GM21717 (cell line): ENCODE results near the gene PTPRM.
"Not testable (repeated sequence)": the region's sequence is repeated elsewhere in the genome, so short reads cannot be mapped to it uniquely, and the experiment has no call there.

Experiments used
- ATAC-seq: cut with Tn5 transposase; IDR thresholded peaks from one replicate; pipeline ENCODE4 v1.9.1; 2021; ENCODE audit warnings: mild to moderate bottlenecking, moderate library complexity; ENCODE audit not compliant: unreplicated experiment

The PTPRM gene

DNA sequence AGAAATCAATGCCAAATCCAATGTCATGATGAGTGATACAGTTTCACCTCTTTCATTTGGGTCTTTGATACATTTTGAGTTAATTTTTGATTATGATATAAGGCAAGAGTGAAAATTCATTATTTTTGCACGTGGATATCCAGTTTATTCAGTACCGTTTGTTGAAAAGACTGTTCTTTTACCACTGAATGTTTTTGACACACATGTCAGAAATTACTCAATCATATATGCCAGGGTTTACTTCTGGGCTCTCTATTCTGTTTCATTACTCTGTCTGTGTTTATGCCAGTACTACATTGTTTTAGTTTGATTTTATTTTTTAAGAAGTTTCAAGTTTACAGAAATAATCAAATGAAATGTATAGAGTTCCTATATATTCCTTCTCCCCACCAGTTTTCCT lies 154.4 kb downstream of the PTPRM start:
- ATAC-seq = no peak

DNA sequence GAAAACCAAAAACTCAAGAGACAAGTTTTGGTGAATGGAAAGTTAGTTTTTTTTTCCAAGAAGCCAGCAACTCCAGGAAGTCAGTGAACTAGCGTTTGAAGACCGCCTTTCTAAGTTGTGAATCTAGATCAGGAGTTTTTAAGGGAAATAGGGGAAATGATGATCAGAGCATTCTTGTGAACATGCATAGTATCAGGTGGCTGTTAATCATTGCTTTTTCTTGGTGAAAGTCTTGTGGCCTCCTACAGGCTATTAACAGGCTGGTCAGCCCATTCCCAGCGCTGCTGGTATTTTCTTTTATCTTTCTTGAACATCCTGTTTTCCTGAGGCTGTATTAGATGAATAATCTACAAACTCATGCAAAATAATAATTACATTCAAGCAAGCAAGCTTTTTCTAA lies 155.8 kb downstream of the PTPRM start:
- no peak for ATAC-seq

DNA sequence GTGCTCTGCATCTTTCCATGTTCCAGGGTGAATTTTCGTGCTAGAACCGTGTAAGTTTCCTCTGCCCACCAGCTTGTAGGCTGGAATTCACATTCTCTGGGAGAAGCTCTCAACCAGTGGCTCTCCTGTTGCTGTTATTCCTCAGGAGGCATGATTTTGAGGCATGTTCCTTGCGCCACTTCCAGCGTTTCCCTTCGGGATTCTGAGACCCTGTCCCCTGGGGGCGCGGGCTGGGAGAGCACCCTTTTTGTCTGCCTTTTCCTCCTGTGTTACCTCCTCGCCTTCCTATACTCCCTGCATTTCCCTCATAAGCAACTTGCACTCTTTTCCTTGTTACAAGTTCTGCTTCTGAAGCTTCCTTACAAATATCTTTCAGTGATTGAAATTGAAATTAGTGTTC lies 156.4 kb downstream of the PTPRM start:
- no peak for ATAC-seq

DNA sequence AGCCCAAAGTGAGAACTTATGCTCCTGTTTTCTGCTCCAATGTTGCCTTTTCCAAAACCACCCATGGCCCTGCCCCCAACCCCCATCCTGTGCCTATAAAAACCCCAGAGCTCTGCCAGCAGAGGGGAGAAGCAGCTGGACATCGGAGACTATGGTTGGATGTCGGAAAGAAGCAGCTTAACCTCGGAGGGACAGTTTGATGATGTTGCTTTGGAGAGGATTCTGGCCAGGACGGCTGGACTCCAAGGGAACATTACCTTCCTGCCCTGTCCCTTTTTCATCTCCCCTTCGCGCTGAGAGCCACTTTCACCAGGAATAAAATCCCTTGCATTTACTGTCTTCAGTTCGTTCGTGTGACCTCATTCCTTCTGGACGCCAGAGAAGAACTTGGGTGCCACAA lies 158.4 kb downstream of the PTPRM start:
- ATAC-seq = no peak

DNA sequence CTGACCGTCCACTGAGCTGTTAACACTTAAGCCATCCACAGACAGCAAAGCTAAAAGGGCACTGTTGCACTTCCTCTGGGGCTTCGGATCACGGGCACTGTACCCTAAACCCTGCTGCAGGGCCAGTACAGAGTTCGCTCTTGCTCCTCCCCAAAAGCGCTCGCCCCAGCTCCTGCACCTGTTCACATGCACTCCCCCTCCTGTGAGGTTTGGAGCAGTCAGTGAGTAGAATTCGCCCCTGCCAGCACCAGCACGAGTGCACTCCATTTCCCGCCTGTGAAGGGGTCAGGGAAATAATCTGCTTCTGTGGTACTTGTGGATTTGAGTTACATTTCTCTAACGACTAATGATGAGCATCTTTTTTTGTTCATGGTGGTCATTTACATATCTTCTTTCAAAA lies 158.8 kb downstream of the PTPRM start:
- ATAC-seq = no peak

DNA sequence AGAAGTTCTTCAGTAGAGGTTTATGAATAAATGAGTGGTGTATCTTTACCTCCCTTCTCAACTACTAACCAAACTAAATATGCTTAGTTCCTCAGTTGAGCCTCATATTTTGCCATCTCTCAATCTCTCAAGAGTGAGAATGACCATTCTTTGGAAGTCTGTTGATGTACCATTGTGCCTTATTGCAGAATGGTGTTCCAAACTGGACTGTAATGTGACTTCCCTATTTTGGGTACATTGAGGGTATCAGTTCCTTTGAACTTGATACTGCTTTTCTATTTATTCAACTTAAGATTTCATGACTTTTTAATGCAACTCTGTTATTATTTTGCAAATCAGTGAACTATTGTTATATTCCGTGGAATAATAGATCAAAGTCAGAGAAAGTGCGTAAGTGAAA lies 159.4 kb downstream of the PTPRM start:
- ATAC-seq = no peak

DNA sequence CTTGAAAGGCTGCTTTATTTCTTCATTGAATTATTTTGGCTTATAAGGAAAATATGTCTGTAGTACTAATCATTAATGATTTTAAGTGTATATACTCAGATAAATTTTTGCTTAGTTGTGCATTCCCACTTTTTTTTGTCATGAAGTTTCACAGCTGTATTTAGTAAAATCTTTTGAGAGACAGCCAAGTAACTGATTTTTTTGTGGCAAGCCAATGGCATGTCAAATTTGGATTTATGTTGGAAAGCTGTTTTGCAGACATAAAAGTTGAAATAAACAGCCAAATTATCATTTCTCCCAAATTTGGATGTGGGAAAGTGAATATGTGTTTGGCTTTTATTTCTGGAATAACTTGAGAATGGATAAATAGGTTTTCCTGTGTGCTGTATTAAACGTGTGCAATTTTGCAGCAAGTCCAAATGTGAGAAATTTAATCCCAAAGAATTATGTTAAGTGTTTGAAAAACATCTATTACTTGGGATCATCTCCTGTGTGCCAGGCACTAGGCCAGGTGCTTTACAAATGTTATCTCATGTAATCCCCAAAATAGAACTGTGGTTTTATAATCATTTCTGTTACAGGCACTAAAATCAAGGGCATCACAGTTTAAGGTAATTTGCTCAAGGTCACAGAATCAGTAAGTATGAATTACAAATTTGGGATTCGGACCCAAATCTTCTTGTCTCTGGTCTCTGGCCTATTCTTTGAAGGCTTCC lies 160.4 kb downstream of the PTPRM start:
- no peak for ATAC-seq

DNA sequence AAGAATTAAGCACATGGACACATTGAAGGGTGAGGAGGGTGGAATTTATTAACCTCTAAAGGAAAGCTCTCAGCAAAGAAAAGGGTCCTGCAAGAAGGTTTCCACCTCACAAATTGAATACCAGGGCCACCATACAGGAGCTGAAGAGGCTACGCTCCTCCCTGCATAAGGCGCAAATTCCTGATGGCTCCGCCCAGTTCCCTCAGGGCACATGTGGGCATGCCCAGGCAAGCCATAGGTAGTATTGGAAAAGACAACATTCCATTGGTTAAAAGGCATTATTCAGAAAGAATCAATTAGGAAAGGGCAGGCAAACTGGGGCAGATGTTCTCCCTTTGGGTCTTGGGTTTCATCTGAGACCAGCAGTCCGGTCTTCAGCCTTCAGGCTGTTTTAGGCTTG lies 161.2 kb downstream of the PTPRM start:
- no peak for ATAC-seq

DNA sequence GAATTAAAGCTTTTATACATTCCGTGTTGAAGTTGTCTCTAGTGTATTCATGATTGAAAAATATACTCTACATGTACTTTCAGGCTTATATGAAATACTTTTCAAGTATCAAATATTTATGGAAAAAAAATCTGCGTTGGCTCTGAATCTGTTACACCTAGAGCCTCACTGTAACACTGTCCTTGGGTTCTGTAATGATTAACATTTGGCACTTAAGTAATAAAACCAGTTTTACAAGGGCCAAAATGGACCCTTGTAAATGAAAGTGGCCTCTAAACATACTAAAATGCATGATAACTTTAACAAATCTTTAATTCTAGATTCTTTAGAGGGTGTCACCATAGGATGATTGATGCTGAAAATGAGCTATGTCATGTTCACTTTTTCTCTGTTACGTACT lies 162.8 kb downstream of the PTPRM start:
- ATAC-seq = no peak

DNA sequence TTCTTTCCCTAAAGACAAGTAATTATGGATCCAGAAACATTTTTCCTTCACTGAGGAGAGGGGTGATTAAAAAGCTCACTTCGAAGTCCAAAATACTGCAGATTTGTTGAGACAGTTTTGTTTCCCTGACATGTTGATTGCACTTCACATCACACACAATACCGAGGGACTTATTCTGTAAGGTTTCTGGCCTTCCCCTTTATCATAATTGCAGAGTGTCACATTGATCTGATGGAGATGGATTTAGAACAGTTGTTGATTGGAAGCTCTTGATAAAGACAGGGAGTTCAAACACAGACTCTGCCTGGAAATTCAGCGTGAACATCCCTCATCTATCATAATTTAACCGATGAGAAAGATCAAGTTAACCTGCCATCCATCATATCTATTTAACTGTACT lies 163.6 kb downstream of the PTPRM start:
- no peak for ATAC-seq

DNA sequence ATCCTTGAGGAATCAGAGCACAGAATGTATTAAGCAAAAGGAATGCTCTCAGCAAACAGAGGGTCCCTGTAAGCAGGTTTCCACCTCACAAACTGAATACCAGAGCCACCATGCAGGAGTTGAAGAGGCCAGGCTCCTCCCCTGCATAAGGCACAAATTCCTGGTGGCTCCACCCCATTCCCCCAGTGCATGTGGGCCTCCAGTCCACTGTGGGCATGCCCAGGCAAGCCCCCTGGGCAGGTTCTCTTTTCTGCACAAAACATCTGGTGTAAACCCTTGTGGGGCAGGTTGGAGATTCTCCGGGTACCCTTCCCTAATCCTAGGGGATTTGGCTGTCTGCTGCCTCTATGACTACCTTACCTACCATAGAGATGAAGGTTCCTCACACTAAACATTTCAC lies 166.5 kb downstream of the PTPRM start:
- no peak for ATAC-seq

DNA sequence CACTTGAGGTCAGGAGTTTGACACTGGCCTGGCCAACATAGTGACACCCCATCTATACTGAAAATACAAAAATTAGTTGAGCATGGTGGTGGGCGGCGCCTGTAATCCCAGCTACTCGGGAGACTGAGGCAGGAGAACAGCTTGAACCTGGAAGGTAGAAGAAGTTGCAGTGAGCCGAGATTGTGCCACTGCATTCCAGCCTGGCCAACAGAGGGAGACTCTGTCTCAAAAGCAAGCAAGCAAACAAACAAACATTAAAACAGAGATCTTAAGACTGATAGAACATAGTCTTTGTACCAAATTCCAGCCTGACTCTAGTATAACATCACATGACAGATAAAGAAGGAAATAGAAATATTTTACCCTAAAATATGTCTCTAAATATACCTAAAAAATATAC lies 168.1 kb downstream of the PTPRM start:
- no peak for ATAC-seq

DNA sequence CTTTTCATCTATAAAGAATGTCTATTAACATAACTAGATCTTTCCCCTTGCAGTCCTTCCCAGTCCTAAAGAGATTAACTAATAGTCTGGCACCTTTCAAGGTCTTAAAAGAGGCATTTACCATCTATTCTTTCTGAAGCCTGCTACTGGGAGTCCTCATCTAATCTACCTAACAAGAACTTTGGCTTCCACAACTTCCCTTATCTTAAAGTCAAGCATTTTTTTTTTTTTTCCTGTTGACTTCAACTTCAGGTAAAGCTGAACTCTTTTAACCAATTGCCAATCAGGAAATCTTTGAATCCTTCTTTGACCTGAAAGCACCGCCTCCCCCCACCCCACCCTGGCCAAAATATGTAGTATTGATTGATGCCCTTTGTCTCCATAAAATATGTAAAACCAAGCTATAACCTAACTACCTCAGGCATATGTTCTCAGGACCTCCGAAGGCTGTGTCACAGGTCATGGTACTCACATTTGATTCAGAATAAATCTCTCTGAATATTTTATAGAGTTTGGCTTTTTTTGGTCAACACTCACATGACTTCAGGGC lies 168.6 kb downstream of the PTPRM start:
- no peak for ATAC-seq

DNA sequence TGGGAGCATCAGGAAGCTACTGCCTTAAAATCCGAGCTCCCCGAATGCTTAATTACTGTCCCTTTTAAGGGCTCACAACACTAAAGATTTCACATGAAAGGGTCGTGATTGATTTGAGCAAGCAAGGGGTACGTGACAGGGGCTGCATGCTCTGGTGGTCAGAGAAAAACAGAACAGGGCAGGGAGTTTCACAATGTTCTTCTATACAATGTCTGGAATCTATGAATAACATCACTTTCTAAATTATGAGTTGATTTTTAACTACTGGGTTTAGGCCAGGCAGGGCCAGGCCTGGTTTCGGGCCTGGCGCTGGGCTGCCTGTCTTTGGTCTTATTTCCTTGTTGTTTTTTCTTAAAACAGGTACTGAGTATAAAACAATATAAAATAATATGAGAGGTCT lies 169.4 kb downstream of the PTPRM start:
- ATAC-seq = not testable (repeated sequence)

DNA sequence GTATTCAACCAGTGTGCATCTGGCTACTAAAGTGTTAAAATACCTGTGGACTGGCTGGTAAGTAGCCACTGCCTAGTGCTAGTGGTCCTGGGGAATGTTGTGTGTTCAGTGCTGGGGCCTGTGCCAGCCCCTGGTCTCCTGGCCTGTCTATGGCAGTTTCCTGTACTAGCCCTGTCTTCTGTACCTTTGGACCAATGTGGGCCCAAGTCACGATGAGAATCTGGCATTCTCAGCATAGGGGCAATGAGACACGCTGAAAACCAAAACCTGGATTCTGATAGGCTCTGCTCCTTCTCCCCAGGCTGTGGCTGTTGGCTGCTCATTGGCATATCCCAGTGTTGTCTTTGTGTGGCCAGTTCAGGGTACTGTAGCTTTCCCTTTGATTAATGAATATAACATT lies 170.4 kb downstream of the PTPRM start:
- ATAC-seq = no peak

DNA sequence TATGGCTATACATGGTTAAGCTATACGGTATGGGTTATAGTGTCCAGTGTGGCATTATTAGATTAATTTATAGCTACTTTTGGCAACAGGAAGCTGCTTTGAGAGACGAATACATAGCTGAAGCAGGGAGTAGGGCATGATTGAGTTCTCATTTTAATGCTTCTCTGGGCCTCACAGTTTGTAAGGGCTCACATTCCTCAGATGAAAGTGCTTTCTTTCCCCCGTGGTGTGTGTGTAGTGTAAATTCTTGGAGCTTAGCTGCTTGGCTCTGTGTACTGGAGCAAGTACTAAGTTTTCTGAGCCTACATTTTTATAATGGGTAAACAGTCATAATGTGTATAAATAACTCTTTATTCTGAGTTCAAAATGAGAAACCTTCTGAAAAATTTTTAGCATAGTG lies 173.7 kb downstream of the PTPRM start:
- ATAC-seq = no peak

DNA sequence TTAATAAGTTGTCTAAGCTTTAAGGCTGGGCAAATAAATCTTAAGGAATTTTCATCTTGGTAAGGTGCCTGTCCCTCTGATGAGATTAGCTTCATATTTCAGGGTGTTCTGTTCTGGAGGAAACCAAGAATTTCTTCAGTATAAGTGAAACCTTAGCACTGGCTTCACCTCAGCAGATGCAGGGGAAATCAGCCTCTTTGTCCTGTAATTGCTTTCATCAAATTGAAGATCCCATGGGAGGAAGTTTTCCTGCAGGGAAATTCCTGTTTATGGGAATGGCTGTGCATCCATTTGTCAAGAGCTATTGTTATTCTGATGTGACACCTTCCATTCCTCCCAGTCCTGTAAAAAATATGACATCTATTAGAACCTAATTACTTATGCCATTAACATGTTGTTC lies 174.5 kb downstream of the PTPRM start:
- no peak for ATAC-seq

DNA sequence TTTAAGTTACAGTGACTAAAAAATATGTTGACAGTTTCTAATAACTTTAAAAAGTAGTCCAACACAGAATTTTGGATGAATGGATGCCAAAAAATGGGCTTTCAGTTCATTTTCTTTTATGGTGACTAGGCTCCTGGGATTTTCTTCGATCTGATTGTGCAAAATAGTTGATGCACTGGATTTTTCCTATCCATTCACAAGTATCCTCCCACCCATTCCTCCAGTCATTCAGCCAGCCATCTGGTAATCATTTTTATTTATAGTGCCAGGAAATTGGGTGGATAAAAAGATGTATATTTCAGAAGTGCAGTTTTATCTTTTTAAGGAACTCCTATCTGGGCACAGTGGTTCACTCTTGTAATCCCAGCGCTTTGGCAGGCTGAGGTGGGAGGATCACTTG lies 175.1 kb downstream of the PTPRM start:
- no peak for ATAC-seq

DNA sequence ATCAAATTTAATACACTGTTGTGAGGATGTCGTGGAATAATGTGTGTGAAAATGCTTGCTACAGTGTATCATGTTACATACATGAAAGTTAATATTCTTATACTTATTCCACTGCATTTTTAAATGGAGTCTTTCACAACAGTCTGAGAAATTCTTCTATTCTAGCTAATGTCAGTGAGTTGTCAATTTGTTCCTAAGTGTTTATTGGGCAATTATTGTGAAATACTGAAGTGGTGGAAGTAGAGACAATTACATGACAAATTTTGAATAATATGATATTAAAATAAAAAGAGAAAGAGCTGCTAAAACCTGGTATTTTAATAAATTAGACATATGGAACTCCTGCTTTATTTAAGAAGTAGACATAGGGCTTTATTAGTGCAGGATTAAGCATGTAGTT lies 176.1 kb downstream of the PTPRM start:
- ATAC-seq = no peak

DNA sequence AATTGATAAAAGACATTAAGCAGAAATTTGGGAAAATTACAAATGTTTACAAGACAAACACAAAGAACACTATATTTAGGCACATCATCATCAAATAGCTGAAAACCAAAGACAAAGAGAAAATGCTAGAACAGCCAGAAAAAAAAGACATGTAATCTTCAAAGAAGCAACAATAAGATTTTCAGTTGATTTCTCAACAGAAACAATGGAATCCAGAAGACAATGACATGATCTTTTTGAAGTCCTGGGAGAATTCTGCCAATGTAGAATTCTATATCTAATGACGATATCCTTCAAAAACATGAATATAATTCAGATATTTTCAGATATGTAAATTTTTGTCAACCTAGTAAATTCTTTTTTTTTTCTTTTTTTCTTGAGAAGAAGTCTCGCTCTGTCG lies 179.0 kb downstream of the PTPRM start:
- ATAC-seq = no peak

DNA sequence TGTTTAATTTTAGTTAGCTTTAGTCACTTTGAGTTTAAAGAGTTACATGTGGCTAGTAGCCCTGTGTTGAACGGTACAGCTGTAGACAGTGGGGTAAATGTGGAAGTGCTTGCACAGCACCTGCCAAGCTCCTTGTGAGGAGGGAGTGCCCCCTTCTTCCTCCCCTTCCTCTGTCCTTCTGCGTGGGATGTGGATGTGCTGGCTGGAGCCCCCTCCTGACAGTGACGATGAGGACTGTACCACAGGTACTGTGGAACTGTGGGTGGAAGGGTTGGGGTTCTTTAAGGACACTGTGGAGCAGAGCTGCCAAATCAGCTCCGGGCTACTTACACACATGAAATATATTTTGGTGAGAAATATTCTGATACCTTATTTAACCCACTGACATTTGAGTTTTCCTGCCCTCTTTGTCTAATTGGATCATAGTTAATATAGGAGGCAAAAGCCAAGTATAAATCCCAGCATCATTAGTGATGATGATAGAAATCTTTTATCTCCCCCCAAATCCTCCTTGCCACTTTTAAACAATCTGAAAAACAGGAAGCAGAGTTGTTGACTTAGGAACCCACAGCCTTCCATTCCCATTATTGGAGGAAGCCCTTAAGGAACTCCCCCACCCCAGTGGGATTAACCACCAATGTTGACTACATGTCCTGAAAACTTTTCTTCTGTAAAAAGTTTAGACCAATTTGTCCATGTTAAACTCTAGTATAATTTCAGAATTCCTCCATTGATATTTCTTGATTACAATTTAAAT lies 181.3 kb downstream of the PTPRM start:
- ATAC-seq = no peak

DNA sequence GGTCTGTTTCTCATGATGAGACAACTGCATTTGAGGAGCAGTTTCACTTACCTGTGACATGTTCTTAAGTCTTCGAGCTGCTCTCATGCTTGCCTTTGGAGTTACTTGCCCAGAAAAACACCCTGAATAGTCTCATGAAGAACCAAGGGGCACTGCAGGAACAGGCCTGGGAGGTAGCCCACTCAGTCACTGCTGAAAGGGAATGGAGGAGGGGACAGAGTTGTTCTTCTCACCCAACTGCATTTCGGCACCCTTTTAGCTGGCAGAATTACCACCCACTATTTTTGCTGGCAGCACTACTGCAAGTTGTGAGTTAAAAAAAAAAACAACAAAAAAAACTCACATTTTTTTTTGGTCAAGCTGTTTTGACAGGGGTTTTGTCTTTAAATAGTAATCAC lies 181.9 kb downstream of the PTPRM start:
- no peak for ATAC-seq
